ENCODE measurements around the gene ATG9A. TPM values are rescaled to one million over a fixed set of nuclear protein-coding genes. Genes with fewer than 3 reads are reported as not detected.

The ATG9A gene
- total RNA-seq, 1 donor from 2014 or later: 78.2 TPM

GRCh38 chr2:219198974-219199373, 30.5 kb downstream of the ATG9A start:
- Histone ChIP-seq H3K36me3 (no peaks in the 10 kb centered on the region), H3K27me3 (ENCODE audit: low read depth) (peaks cover 30% of the 10 kb centered on the region)

GRCh38 chr2:219197388-219197787, 32.0 kb downstream of the ATG9A start:
- intact Hi-C loops (cut with micrococcal nuclease): no loop called here
- H3K27ac ChIP-seq (replicated peaks): no peak overlapping the region
- H3K4me1 ChIP-seq: no peaks in the 10 kb centered on the region
- H3K27me3 ChIP-seq (ENCODE audit: low read depth): peaks cover 30% of the 10 kb centered on the region
- TF ChIP-seq CTCF (IDR thresholded peaks at IDR 0.05; ENCODE audit: borderline replicate concordance): no peak
- no peak overlapping the region for H3K4me3 ChIP-seq
- H3K36me3 ChIP-seq: no peaks in the 10 kb centered on the region
- no peak for DNase-seq
- no peaks in the 10 kb centered on the region for H3K9me3 ChIP-seq (replicated peaks)

More at GRCh38 chr2:219198974-219199373, 30.5 kb downstream of the ATG9A start:
- Histone ChIP-seq H3K9me3 (replicated peaks) (no peaks in the 10 kb centered on the region), H3K27ac (replicated peaks) (no peak overlapping the region), H3K4me1 (no peaks in the 10 kb centered on the region), H3K4me3 (no peak overlapping the region)
- no peak for TF ChIP-seq CTCF (IDR thresholded peaks at IDR 0.05; ENCODE audit: borderline replicate concordance)
- no peak for DNase-seq
- intact Hi-C loops (cut with micrococcal nuclease): no loop called here

GRCh38 chr2:219186754-219187456, 42.5 kb downstream of the ATG9A start:
- no peaks in the 10 kb centered on the region for H3K27me3 ChIP-seq (ENCODE audit: low read depth)
- intact Hi-C loops (cut with micrococcal nuclease): no loop called here
- DNase-seq: no peak
- peaks cover 25% of the 10 kb centered on the region for H3K36me3 ChIP-seq
- H3K4me1 ChIP-seq: no peaks in the 10 kb centered on the region
- no peak for TF ChIP-seq CTCF (IDR thresholded peaks at IDR 0.05; ENCODE audit: borderline replicate concordance)
- H3K4me3 ChIP-seq: no peak overlapping the region
- no peak overlapping the region for H3K27ac ChIP-seq (replicated peaks)
- H3K9me3 ChIP-seq (replicated peaks): no peaks in the 10 kb centered on the region

GRCh38 chr2:219184121-219184520, 45.3 kb downstream of the ATG9A start:
- TF ChIP-seq CTCF (IDR thresholded peaks at IDR 0.05; ENCODE audit: borderline replicate concordance): no peak
- peaks cover 49% of the 10 kb centered on the region for H3K36me3 ChIP-seq
- intact Hi-C loops (cut with micrococcal nuclease): no loop called here
- no peak for DNase-seq
- H3K4me1 ChIP-seq: peaks cover 10% of the 10 kb centered on the region
- H3K4me3 ChIP-seq: no peak overlapping the region
- no peaks in the 10 kb centered on the region for H3K9me3 ChIP-seq (replicated peaks)
- H3K27ac ChIP-seq (replicated peaks): no peak overlapping the region
- H3K27me3 ChIP-seq (ENCODE audit: low read depth): no peaks in the 10 kb centered on the region

- H3K27me3 ChIP-seq (ENCODE audit: low read depth): no peaks in the 10 kb centered on the region
- H3K27ac ChIP-seq (replicated peaks): no peak overlapping the region
- intact Hi-C loops (cut with micrococcal nuclease): no loop called here
- H3K9me3 ChIP-seq (replicated peaks): no peaks in the 10 kb centered on the region
- H3K36me3 ChIP-seq: peaks cover 49% of the 10 kb centered on the region
- peaks cover 19% of the 10 kb centered on the region for H3K4me1 ChIP-seq
- DNase-seq: no peak
- no peak for TF ChIP-seq CTCF (IDR thresholded peaks at IDR 0.05; ENCODE audit: borderline replicate concordance)
- no peak overlapping the region for H3K4me3 ChIP-seq
Measured at GRCh38 chr2:219183151-219183772, 46.2 kb downstream of the ATG9A start.
